ENCODE data around the gene IRAK2. TPM values are rescaled to one million over a fixed set of nuclear protein-coding genes. Genes with fewer than 3 reads are reported as not detected.

Gene IRAK2
- total RNA-seq, 1 donor from 2014 or later: 0.20 TPM

- no peak overlapping the region for H3K4me3 Mint-ChIP-seq (ENCODE audit: unreplicated experiment)
- no peak for TF ChIP-seq CTCF (IDR thresholded peaks at IDR 0.05; ENCODE audit: partially characterized antibody, unreplicated experiment)
- no peaks in the 10 kb centered on the region for H3K9me3 Mint-ChIP-seq (ENCODE audit: unreplicated experiment)
- no peaks in the 10 kb centered on the region for H3K36me3 Mint-ChIP-seq (ENCODE audit: unreplicated experiment)
- peaks cover 6% of the 10 kb centered on the region for H3K4me1 Mint-ChIP-seq (ENCODE audit: low read depth, unreplicated experiment)
- no peak overlapping the region for H3K27ac Mint-ChIP-seq (ENCODE audit: unreplicated experiment)
- H3K27me3 Mint-ChIP-seq (ENCODE audit: unreplicated experiment): no peaks in the 10 kb centered on the region
- no peak for DNase-seq
Observed at GRCh38 chr3:10273702-10274305, 109.1 kb downstream of the IRAK2 start.

- no peaks in the 10 kb centered on the region for H3K36me3 Mint-ChIP-seq (ENCODE audit: unreplicated experiment)
- TF ChIP-seq CTCF (IDR thresholded peaks at IDR 0.05; ENCODE audit: partially characterized antibody, unreplicated experiment): no peak
- no peaks in the 10 kb centered on the region for H3K9me3 Mint-ChIP-seq (ENCODE audit: unreplicated experiment)
- no peak overlapping the region for H3K4me3 Mint-ChIP-seq (ENCODE audit: unreplicated experiment)
- no peak overlapping the region for H3K27ac Mint-ChIP-seq (ENCODE audit: unreplicated experiment)
- peaks cover 6% of the 10 kb centered on the region for H3K4me1 Mint-ChIP-seq (ENCODE audit: low read depth, unreplicated experiment)
- no peaks in the 10 kb centered on the region for H3K27me3 Mint-ChIP-seq (ENCODE audit: unreplicated experiment)
- DNase-seq: no peak
Observed at GRCh38 chr3:10274601-10275000, 109.9 kb downstream of the IRAK2 start.

- no peak for DNase-seq
- peaks cover 6% of the 10 kb centered on the region for H3K4me1 Mint-ChIP-seq (ENCODE audit: low read depth, unreplicated experiment)
- H3K4me3 Mint-ChIP-seq (ENCODE audit: unreplicated experiment): no peak overlapping the region
- H3K36me3 Mint-ChIP-seq (ENCODE audit: unreplicated experiment): no peaks in the 10 kb centered on the region
- TF ChIP-seq CTCF (IDR thresholded peaks at IDR 0.05; ENCODE audit: partially characterized antibody, unreplicated experiment): no peak
- no peak overlapping the region for H3K27ac Mint-ChIP-seq (ENCODE audit: unreplicated experiment)
- H3K9me3 Mint-ChIP-seq (ENCODE audit: unreplicated experiment): no peaks in the 10 kb centered on the region
- no peaks in the 10 kb centered on the region for H3K27me3 Mint-ChIP-seq (ENCODE audit: unreplicated experiment)
Observed at GRCh38 chr3:10277115-10277625, 112.5 kb downstream of the IRAK2 start.

GRCh38 chr3:10278501-10278900 is 113.8 kb downstream of the IRAK2 start:
- H3K36me3 Mint-ChIP-seq (ENCODE audit: unreplicated experiment): no peaks in the 10 kb centered on the region
- peaks cover 2% of the 10 kb centered on the region for H3K4me1 Mint-ChIP-seq (ENCODE audit: low read depth, unreplicated experiment)
- no peak overlapping the region for H3K4me3 Mint-ChIP-seq (ENCODE audit: unreplicated experiment)
- no peaks in the 10 kb centered on the region for H3K9me3 Mint-ChIP-seq (ENCODE audit: unreplicated experiment)
- DNase-seq: no peak
- H3K27me3 Mint-ChIP-seq (ENCODE audit: unreplicated experiment): no peaks in the 10 kb centered on the region
- H3K27ac Mint-ChIP-seq (ENCODE audit: unreplicated experiment): no peak overlapping the region
- no peak for TF ChIP-seq CTCF (IDR thresholded peaks at IDR 0.05; ENCODE audit: partially characterized antibody, unreplicated experiment)

GRCh38 chr3:10279384-10280176 is 114.9 kb downstream of the IRAK2 start:
- Mint-ChIP-seq H3K4me1 (ENCODE audit: low read depth, unreplicated experiment) (no peaks in the 10 kb centered on the region), H3K36me3 (ENCODE audit: unreplicated experiment) (no peaks in the 10 kb centered on the region), H3K27ac (ENCODE audit: unreplicated experiment) (no peak overlapping the region), H3K27me3 (ENCODE audit: unreplicated experiment) (no peaks in the 10 kb centered on the region), H3K9me3 (ENCODE audit: unreplicated experiment) (no peaks in the 10 kb centered on the region), H3K4me3 (ENCODE audit: unreplicated experiment) (no peak overlapping the region)
- TF ChIP-seq CTCF (IDR thresholded peaks at IDR 0.05; ENCODE audit: partially characterized antibody, unreplicated experiment): no peak
- no peak for DNase-seq

Measured in glutamatergic neuron (in vitro differentiated cells).